A549 (cell line): ENCODE results near the gene ARL15. TPM values are rescaled to one million over a fixed set of nuclear protein-coding genes. Genes with fewer than 3 reads are reported as not detected.

Experiments
- ATAC-seq, 2 experiments: fragments of 200-7000 bp in 1 of 2; fragments of >200 bp in 1 of 2; cut with Nextera tagmentation in 1 of 2; cut with Tn5 transposase in 1 of 2; 3 replicates each; pipeline versions ENCODE4 v1.8.0 to v1.9.1; 2018 to 2020; ENCODE audit warnings: mild to moderate bottlenecking in 1 of 2, moderate library complexity in 1 of 2
- CTCF ChIA-PET: fragments of 300-600 bp; sonication (Branson Sonifier 250); formaldehyde crosslinking; extraction: SDS; loops from one replicate; lab custom pipeline; 2021; ENCODE audit warnings: antibody characterized with exemption, inconsistent platforms; lab: Yijun Ruan, JAX
- POLR2A ChIA-PET: fragments of 350-600 bp; formaldehyde crosslinking; extraction: SDS; loops from one replicate; lab custom pipeline; 2021; ENCODE audit warnings: antibody characterized with exemption, inconsistent platforms; lab: Yijun Ruan, JAX
- DNase-seq, 2 experiments: peaks; one replicate each; pipeline versions ENCODE4 v3.0.0 to v3.0.0-alpha.2; 2011 to 2016; ENCODE audit warnings: low read depth in 1 of 2, low spot score in 1 of 2
- FAIRE-seq: peaks from 2 replicates; lab custom pipeline; 2011; peaks lifted over from hg19 to GRCh38; lab: Jason Lieb, UNC
- H3K27ac ChIP-seq, 2 experiments: fragments of >200 bp; sonication (Bioruptor Twin); formaldehyde crosslinking; 3 replicates each; pipeline ENCODE4 v1.5.1; 2016 to 2017
- H3K4me1 ChIP-seq: fragments of >200 bp; sonication (Bioruptor Twin); formaldehyde crosslinking; 3 replicates; pipeline ENCODE4 v1.6.1; 2016
- H3K4me2 ChIP-seq: fragments of >200 bp; sonication (Bioruptor Twin); formaldehyde crosslinking; 3 replicates; pipeline ENCODE4 v1.6.1; 2016
- H3K4me3 ChIP-seq: fragments of >200 bp; sonication (Bioruptor Twin); formaldehyde crosslinking; 3 replicates; pipeline ENCODE4 v1.5.1; 2016
- H3K9me3 ChIP-seq: fragments of >200 bp; sonication (Bioruptor Twin); formaldehyde crosslinking; 3 replicates; pipeline ENCODE4 v1.6.1; 2016
- BCL3 ChIP-seq: fragments of >200 bp; sonication (Bioruptor Twin); formaldehyde crosslinking; IDR thresholded peaks from 3 replicates; pipeline ENCODE4 v1.6.1; 2016
- CEBPB ChIP-seq, 2 experiments: fragments of >200 bp in 1 of 2; sonication (Bioruptor Twin) in 1 of 2; formaldehyde crosslinking in 1 of 2; IDR thresholded peaks; 2 replicates each; pipeline ENCODE4 v1.6.1; 2012 to 2016
- EHMT2 ChIP-seq: fragments of 200-600 bp; sonication (generic); IDR thresholded peaks from 2 replicates; pipeline ENCODE4 v1.6.1; 2016; ENCODE audit warnings: antibody characterized with exemption, low read depth, mild to moderate bottlenecking, moderate library complexity
- HES2 ChIP-seq: fragments of >200 bp; sonication (Bioruptor Twin); formaldehyde crosslinking; IDR thresholded peaks from 2 replicates; pipeline ENCODE4 v1.6.1; 2016
- HMGXB4 ChIP-seq: fragments of 250-450 bp; sonication (Bioruptor Pico); IDR thresholded peaks from 2 replicates; pipeline ENCODE4 v1.5.0; 2021; ENCODE audit warnings: mild to moderate bottlenecking, moderate library complexity, borderline replicate concordance
- JUN ChIP-seq, 2 experiments: fragments of >200 bp; sonication (Bioruptor Twin); formaldehyde crosslinking; IDR thresholded peaks; 2 replicates in 1 of 2; 3 replicates in 1 of 2; pipeline ENCODE4 v1.6.1; 2016 to 2017
- JUNB ChIP-seq: fragments of >200 bp; sonication (Bioruptor Twin); formaldehyde crosslinking; IDR thresholded peaks from 2 replicates; pipeline ENCODE4 v1.6.1; 2016
- KDM1A ChIP-seq: fragments of 200-600 bp; sonication (generic); IDR thresholded peaks from 2 replicates; pipeline ENCODE4 v1.6.1; 2016; ENCODE audit warnings: low read depth, mild to moderate bottlenecking
- NFE2L2 ChIP-seq: fragments of 150-350 bp; conservative IDR thresholded peaks from 2 replicates; pipeline ENCODE4 v1.6.1; 2014; ENCODE audit warnings: low read length
- NR3C1 ChIP-seq: fragments of >200 bp; sonication (Bioruptor Twin); formaldehyde crosslinking; IDR thresholded peaks from 3 replicates; pipeline ENCODE4 v1.6.1; 2017
- PBX3 ChIP-seq: IDR thresholded peaks from 2 replicates; pipeline ENCODE4 v1.6.1; 2012
- PHF8 ChIP-seq: fragments of 200-600 bp; sonication (generic); IDR thresholded peaks from 2 replicates; pipeline ENCODE4 v1.6.1; 2016; ENCODE audit warnings: low read depth, mild to moderate bottlenecking, antibody characterized with exemption, moderate library complexity, borderline replicate concordance
- RAD21 ChIP-seq, 2 experiments: fragments of >200 bp in 1 of 2; sonication (Bioruptor Twin) in 1 of 2; formaldehyde crosslinking in 1 of 2; IDR thresholded peaks in 1 of 2; conservative IDR thresholded peaks in 1 of 2; 2 replicates in 1 of 2; 3 replicates in 1 of 2; pipeline ENCODE4 v1.6.1; 2012 to 2018; ENCODE audit warnings: inconsistent platforms in 1 of 2
- RARB ChIP-seq: fragments of 250-450 bp; sonication (Bioruptor Pico); IDR thresholded peaks from 2 replicates; pipeline ENCODE4 v1.8.0; 2021; ENCODE audit warnings: mild to moderate bottlenecking, moderate library complexity
- RCOR1 ChIP-seq: fragments of 150-350 bp; IDR thresholded peaks from 2 replicates; pipeline ENCODE4 v1.6.1; 2014; ENCODE audit warnings: antibody characterized with exemption, low read length, low read depth
- REST ChIP-seq: fragments of 200-600 bp; sonication (generic); IDR thresholded peaks from 2 replicates; pipeline ENCODE4 v1.6.1; 2016; ENCODE audit warnings: antibody characterized with exemption, mild to moderate bottlenecking, moderate library complexity
- USF2 ChIP-seq: fragments of 450-650 bp; IDR thresholded peaks from 2 replicates; pipeline ENCODE4 v1.6.1; 2014; ENCODE audit warnings: antibody characterized with exemption
- ZC3H11A ChIP-seq: fragments of 450-650 bp; IDR thresholded peaks from 2 replicates; pipeline ENCODE4 v1.6.1; 2014; ENCODE audit warnings: antibody characterized with exemption, mild to moderate bottlenecking
- ZSCAN20 ChIP-seq: fragments of 250-450 bp; sonication (Bioruptor Pico); IDR thresholded peaks from 2 replicates; pipeline ENCODE4 v1.8.0; 2022; ENCODE audit warnings: mild to moderate bottlenecking, moderate library complexity
- WGBS: methylation state at CpG from one replicate; pipeline ENCODE4 v1.1.6; 2017; ENCODE audit errors: missing lambda C conversion rate; 5-methylcytosine and 5-hydroxymethylcytosine counted together
- polyA plus RNA-seq, 4 experiments: library from polyadenylated mRNA; depleted of rRNA in 3 of 4; stranded (reverse); fragments of >200 nt; fragmentation: RNase III in 1 of 4; extraction: RNeasy Plus Mini Kit Qiagen cat#74134 plus additional on column Dnase treatment in 1 of 4; gene quantifications; 2 replicates in 3 of 4; 3 replicates in 1 of 4; pipeline ENCODE4 v1.2.3, GENCODE V29; 2011 to 2017

The ARL15 gene
- polyA plus RNA-seq, 2 of the 4 experiments (the other 2 are of a cell fraction) = 11.8 to 12.1 TPM

- DNase-seq (no peak), ATAC-seq (no peak), FAIRE-seq (no peak)
- whole genome bisulfite sequencing = 83% methylated on average over 4 of the region's 4 CpGs
- H3K4me2 ChIP-seq = no peak overlapping the region
- no peak overlapping the region for H3K4me3 ChIP-seq
- TF ChIP-seq ZSCAN20 (CRISPR knock-in tag) (no peak), ZC3H11A (no peak), NR3C1 (no peak), RARB (CRISPR knock-in tag) (no peak), PHF8 (no peak), NFE2L2 (no peak), RAD21 (conservative IDR thresholded peaks at IDR 0.05 in 1 of 2, IDR thresholded peaks at IDR 0.05 in 1 of 2) (no peak), HMGXB4 (CRISPR knock-in tag) (no peak), JUN (IDR thresholded peaks at IDR 0.05) (no peak), BCL3 (no peak), REST (no peak), HES2 (no peak), KDM1A (no peak)
- no peaks in the 10 kb centered on the region for H3K4me1 ChIP-seq
- no peak overlapping the region for H3K27ac ChIP-seq
- POLR2A ChIA-PET = no interaction called here
- H3K9me3 ChIP-seq = no peaks in the 10 kb centered on the region
- CTCF ChIA-PET = interaction anchor here (1.3 kb wide), 1 partner anchor 24 kb away, joined by 4 read pairs; no protein-coding TSS in a partner anchor
Observed at GRCh38 chr5:54205453-54205852, 104.9 kb downstream of the ARL15 start.

GRCh38 chr5:54197018-54197417 lies 113.4 kb downstream of the ARL15 start:
- POLR2A ChIA-PET = no interaction called here
- Histone ChIP-seq H3K27ac (no peak overlapping the region), H3K4me3 (no peak overlapping the region), H3K4me2 (no peak overlapping the region), H3K4me1 (0 out of 3 replicates have a peak, but pooled peaks cover 4% of the 10 kb centered on the region), H3K9me3 (no peaks in the 10 kb centered on the region)
- CTCF ChIA-PET = interaction anchor here (1.3 kb wide), 1 partner anchor 11 kb away, joined by 3 read pairs; no protein-coding TSS in a partner anchor
- TF ChIP-seq NR3C1 = no peak
- TF ChIP-seq RAD21 (conservative IDR thresholded peaks at IDR 0.05 in 1 of 2, IDR thresholded peaks at IDR 0.05 in 1 of 2) = no peak
- no peak for TF ChIP-seq USF2
- no peak for TF ChIP-seq PBX3
- TF ChIP-seq EHMT2 = no peak
- TF ChIP-seq HMGXB4 (CRISPR knock-in tag) = no peak
- TF ChIP-seq CEBPB (IDR thresholded peaks at IDR 0.05) = no peak
- TF ChIP-seq JUNB = no peak
- no peak for TF ChIP-seq RCOR1
- ATAC-seq = no peak
- no peak for FAIRE-seq
- no peak for DNase-seq
